ENCODE measurements around the gene CHRM4. TPM values are rescaled to one million over a fixed set of nuclear protein-coding genes. Genes with fewer than 3 reads are reported as not detected.

Gene CHRM4
- total and polyA plus RNA-seq, 2 of the 13 experiments (the other 11 are each of a cell fraction or from before 2014, with no cell fraction given): 0.13 to 0.21 TPM

- peak; percentile 96 for TF ChIP-seq SNAPC4 (CRISPR knock-in tag; IDR thresholded peaks at IDR 0.05)
- TF ChIP-seq NFAT5 (CRISPR knock-in tag; IDR thresholded peaks at IDR 0.05): peak; percentile 99
- no peak for TF ChIP-seq SNRNP70 (IDR thresholded peaks at IDR 0.05; ENCODE audit: low read depth, low read length)
- TF ChIP-seq MIER2 (CRISPR knock-in tag; IDR thresholded peaks at IDR 0.05): peak; percentile 99
- no peak for TF ChIP-seq ZNF513 (CRISPR knock-in tag; conservative IDR thresholded peaks at IDR 0.05)
- TF ChIP-seq CTCF (CRISPR knock-in tag; IDR thresholded peaks at IDR 0.05): peak; percentile 43
- peak; percentile 100 for TF ChIP-seq KLF6 (CRISPR knock-in tag; IDR thresholded peaks at IDR 0.05)
- no peak for TF ChIP-seq NFE2L2 (IDR thresholded peaks at IDR 0.05; ENCODE audit: low read length)
- TF ChIP-seq CHD2 (IDR thresholded peaks at IDR 0.05; ENCODE audit: low read depth, low read length): no peak
Measured at GRCh38 chr11:46392421-46393230, 1.1 kb upstream of the CHRM4 start (continued).
